ENCODE data around the gene CHRNG.

CHRNG gene

GRCh38 chr2:232539298-232540231 is at the start of gene CHRNG:
Gene CHRNG (plus strand): TSS chr2:232539692. CDS start chr2:232539748, 56 bp downstream.
- Mint-ChIP-seq H3K9me3 (no peaks in the 10 kb centered on the region), H3K27me3 (peaks cover 30% of the 10 kb centered on the region), H3K4me1 (peaks cover 31% of the 10 kb centered on the region), H3K4me3 (no peak within 1 kb of the TSS), H3K27ac (ENCODE audit: low read depth) (no peak within 1 kb of the TSS), H3K36me3 (ENCODE audit: insufficient read depth) (peaks cover 5% of the 10 kb centered on the region)
- DNase-seq (ENCODE audit: low spot score in 2 of 2) (no peak), ATAC-seq (replicated peaks; ENCODE audit: extremely low read depth, poor library complexity, severe bottlenecking) (no peak)

GRCh38 chr2:232490221-232491138 is 49.0 kb upstream of the CHRNG start:
- Mint-ChIP-seq H3K27ac (ENCODE audit: low read depth) (no peak overlapping the region), H3K4me1 (no peaks in the 10 kb centered on the region), H3K4me3 (no peak overlapping the region), H3K36me3 (ENCODE audit: insufficient read depth) (peaks cover 4% of the 10 kb centered on the region), H3K9me3 (no peaks in the 10 kb centered on the region), H3K27me3 (peaks cover 57% of the 10 kb centered on the region)
- no peak for ATAC-seq (replicated peaks; ENCODE audit: extremely low read depth, poor library complexity, severe bottlenecking)
- DNase-seq (ENCODE audit: low spot score in 2 of 2) = no peak

DNA sequence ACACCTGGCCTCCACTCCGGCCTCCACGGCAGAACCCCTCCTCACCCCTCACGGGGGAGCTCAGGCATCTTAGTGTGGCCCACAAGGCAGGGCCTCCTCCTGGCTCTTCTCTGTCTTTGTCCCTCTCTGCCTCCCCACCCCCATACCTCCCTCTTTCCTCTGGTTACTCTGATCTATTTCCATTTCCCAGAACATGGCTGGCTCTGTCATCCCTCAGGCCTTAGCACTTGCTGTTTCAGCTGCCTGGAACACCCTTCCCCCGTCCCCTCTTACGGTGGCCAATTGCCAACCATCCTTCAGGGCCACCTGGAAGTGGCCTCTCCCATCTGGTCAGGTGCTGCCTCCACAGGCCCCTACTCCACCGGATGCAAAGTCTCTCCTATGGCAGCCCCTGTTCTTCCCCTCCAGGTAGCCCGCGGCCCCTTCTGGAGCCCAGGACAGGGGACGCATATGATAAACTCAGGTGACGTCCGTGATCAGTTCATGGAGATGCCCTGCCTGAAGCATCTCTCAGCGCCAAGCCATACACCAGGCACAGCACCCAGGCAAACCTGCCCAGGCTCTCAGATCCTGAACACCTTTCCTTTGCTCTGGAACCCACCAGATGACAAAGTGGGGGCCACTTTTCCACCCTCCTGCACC is 48.2 kb upstream of the CHRNG start:
- peaks cover 53% of the 10 kb centered on the region for H3K27me3 Mint-ChIP-seq
- no peaks in the 10 kb centered on the region for H3K4me1 Mint-ChIP-seq
- DNase-seq (ENCODE audit: low spot score in 2 of 2) (no peak), ATAC-seq (replicated peaks; ENCODE audit: extremely low read depth, poor library complexity, severe bottlenecking) (no peak)
- peaks cover 4% of the 10 kb centered on the region for H3K36me3 Mint-ChIP-seq (ENCODE audit: insufficient read depth)
- H3K9me3 Mint-ChIP-seq = no peaks in the 10 kb centered on the region
- no peak overlapping the region for H3K27ac Mint-ChIP-seq (ENCODE audit: low read depth)
- no peak overlapping the region for H3K4me3 Mint-ChIP-seq

DNA sequence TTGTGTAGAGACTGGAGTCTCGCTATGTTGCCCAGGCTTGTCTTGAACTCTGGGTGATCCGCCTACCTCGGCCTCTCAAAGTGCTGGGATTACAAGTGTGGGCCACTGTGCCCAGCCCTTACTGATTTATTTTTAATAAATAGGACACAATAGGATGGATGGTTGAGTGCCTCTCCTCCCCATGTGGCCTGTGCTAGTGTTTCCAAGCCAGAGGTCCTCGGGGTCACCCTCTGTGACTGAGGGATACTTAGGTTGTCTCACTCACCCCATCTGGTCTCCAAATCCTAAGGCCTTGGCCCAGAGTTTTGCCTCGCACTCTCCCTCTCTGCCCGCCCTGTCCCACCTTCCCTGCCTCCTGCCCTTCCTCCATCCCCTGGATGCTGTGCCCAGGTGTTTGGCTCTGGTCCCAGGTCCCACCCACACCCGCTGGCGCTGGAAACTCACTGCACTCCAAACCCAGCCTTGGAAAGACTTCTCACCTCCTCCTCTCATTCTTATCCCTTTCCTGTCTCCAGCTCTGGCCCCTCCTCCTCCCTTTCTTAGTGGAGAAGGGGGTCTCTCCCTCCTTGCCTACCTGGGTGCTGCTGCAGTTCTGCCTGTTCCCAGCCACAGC is 47.1 kb upstream of the CHRNG start:
- Mint-ChIP-seq H3K9me3 (no peaks in the 10 kb centered on the region), H3K4me1 (no peaks in the 10 kb centered on the region), H3K4me3 (no peak overlapping the region), H3K27me3 (peaks cover 53% of the 10 kb centered on the region), H3K36me3 (ENCODE audit: insufficient read depth) (peaks cover 4% of the 10 kb centered on the region), H3K27ac (ENCODE audit: low read depth) (no peak overlapping the region)
- DNase-seq (ENCODE audit: low spot score in 2 of 2) = no peak
- ATAC-seq (replicated peaks; ENCODE audit: extremely low read depth, poor library complexity, severe bottlenecking) = no peak

DNA sequence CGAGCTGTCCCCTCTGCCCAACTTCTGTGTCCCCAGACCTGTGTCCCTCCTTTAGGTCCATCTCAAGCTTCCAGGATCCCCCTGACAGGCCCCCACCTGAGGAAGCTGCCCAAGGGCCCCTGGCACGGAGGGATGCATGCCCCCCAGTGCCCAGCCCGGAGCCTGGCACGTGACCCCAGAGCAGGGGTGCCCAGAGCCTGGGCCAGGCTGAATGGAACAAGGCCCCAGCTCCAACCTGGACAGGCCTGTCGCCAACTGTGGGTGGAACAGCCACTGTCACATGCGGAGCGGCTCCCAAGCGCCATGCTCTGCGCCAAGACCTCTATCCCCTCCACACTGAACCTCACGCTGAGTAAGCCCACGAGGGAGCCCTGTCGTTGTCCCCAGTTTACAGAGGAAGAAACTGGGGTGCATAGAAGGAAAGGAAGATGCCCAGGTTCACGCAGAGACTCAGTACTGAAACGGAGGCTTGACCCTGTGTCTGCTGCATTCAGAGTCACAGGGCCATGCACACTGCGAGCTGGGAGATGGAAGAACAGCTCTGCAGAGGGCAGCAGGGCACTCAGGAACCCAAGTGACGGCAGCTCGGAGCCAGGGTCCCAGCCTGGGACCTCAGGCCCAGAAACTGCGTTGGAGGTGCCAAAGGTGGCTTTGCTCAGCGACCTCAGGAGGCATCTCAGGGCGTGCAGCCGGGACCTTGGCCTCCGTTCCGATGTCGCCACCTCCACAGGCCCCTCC is 46.4 kb upstream of the CHRNG start:
- Mint-ChIP-seq H3K27me3 (peaks cover 53% of the 10 kb centered on the region), H3K9me3 (no peaks in the 10 kb centered on the region), H3K4me3 (no peak overlapping the region), H3K36me3 (ENCODE audit: insufficient read depth) (peaks cover 4% of the 10 kb centered on the region), H3K4me1 (no peaks in the 10 kb centered on the region), H3K27ac (ENCODE audit: low read depth) (no peak overlapping the region)
- ATAC-seq (replicated peaks; ENCODE audit: extremely low read depth, poor library complexity, severe bottlenecking) = no peak
- DNase-seq (ENCODE audit: low spot score in 2 of 2) = no peak

DNA sequence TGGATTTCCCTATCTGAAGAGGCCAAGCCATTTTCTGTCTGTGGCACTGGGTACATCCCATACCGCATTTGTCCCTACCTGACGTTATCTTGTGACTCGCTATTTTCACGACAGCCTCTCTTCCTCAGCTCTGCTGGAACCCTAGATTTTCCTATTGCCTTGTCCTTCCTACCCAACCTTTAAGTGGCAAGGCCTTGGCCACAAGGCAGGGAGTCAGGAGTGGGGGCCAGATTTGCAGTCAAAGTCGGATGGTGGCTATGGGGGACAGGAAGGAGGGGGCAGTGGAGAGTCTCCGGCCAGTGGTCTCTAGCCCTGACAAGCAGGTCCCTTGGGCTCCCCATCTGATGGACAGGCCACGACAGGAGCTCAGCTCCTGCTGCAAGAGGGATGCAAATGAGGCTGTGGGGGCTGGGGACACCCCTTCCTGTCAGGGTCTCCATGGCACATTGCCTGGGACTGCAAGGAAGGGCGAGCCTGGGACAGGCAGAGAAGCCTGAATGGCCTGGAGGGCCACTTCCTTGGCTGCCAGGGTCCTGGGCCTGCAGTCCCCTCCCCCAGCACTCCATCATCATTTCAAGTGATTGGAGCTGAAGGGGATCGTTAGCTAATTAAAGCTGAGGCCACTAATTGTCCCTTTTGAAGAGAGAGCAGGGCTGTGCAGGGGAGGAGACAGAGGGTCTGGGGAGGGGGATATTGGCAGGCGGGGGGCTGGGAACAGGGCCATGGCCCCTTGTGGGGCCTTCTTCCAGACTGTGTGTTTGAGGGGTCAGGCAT is 45.6 kb upstream of the CHRNG start:
- Mint-ChIP-seq H3K4me3 (no peak overlapping the region), H3K4me1 (no peaks in the 10 kb centered on the region), H3K27ac (ENCODE audit: low read depth) (no peak overlapping the region)

GRCh38 chr2:232494542-232494941 is 45.0 kb upstream of the CHRNG start:
- ATAC-seq (replicated peaks; ENCODE audit: extremely low read depth, poor library complexity, severe bottlenecking) (no peak), DNase-seq (ENCODE audit: low spot score in 2 of 2) (no peak)
- Mint-ChIP-seq H3K27me3 (peaks cover 41% of the 10 kb centered on the region), H3K9me3 (no peaks in the 10 kb centered on the region), H3K4me3 (no peak overlapping the region), H3K4me1 (no peaks in the 10 kb centered on the region), H3K27ac (ENCODE audit: low read depth) (no peak overlapping the region), H3K36me3 (ENCODE audit: insufficient read depth) (peaks cover 2% of the 10 kb centered on the region)

More for the DNA sequence above, 45.6 kb upstream of the CHRNG start:
- H3K36me3 Mint-ChIP-seq (ENCODE audit: insufficient read depth) = peaks cover 3% of the 10 kb centered on the region
- H3K9me3 Mint-ChIP-seq = no peaks in the 10 kb centered on the region
- DNase-seq (ENCODE audit: low spot score in 2 of 2) = no peak
- peaks cover 46% of the 10 kb centered on the region for H3K27me3 Mint-ChIP-seq
- ATAC-seq (replicated peaks; ENCODE audit: extremely low read depth, poor library complexity, severe bottlenecking) = no peak

GRCh38 chr2:232495292-232495691 is 44.2 kb upstream of the CHRNG start:
- Mint-ChIP-seq H3K4me1 (no peaks in the 10 kb centered on the region), H3K36me3 (ENCODE audit: insufficient read depth) (peaks cover 2% of the 10 kb centered on the region), H3K27me3 (peaks cover 41% of the 10 kb centered on the region), H3K9me3 (no peaks in the 10 kb centered on the region), H3K27ac (ENCODE audit: low read depth) (no peak overlapping the region), H3K4me3 (no peak overlapping the region)
- ATAC-seq (replicated peaks; ENCODE audit: extremely low read depth, poor library complexity, severe bottlenecking) (no peak), DNase-seq (ENCODE audit: low spot score in 2 of 2) (no peak)

DNA sequence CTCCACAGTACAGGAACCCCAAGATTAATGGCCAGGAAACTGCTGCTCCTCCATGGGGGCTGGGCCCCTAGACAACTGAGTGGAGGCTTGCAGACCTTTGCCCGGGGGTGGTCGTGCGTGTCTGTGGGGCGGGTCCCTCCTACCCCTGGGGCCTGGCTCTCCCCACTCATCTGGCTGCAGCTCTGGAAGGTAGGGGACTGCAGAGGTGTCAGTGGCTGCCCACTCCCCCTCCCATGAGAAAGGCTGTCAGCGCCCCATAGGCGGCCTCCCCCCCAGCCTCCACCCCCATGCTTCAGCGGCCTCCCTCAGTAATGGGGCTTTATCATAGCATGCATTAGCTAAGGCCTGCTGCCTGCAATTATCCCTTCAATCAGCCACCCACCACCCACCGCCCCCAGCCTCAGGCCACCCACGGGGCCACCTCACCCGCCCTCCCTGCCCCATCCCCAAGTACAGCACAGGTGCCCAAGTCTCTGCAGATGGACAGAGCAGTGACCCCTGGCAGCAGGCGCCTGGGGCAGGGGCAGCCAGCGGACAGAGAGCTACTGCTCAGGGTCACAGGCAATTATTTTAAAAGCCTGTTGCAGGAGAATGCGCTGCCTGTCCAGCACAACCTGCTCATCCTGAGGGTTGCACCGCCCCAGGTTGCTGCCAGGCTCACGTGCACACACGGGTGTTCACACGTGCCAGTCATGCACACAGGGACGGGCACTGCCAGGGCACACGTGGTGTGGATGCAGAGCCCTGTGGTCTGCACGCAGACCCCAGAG is 42.8 kb upstream of the CHRNG start:
- H3K27me3 Mint-ChIP-seq = peaks cover 41% of the 10 kb centered on the region
- H3K36me3 Mint-ChIP-seq (ENCODE audit: insufficient read depth) = peaks cover 2% of the 10 kb centered on the region
- no peak for ATAC-seq (replicated peaks; ENCODE audit: extremely low read depth, poor library complexity, severe bottlenecking)
- H3K27ac Mint-ChIP-seq (ENCODE audit: low read depth) = no peak overlapping the region
- H3K4me1 Mint-ChIP-seq = no peaks in the 10 kb centered on the region
- H3K4me3 Mint-ChIP-seq = no peak overlapping the region
- no peaks in the 10 kb centered on the region for H3K9me3 Mint-ChIP-seq
- DNase-seq (ENCODE audit: low spot score in 2 of 2) = no peak

DNA sequence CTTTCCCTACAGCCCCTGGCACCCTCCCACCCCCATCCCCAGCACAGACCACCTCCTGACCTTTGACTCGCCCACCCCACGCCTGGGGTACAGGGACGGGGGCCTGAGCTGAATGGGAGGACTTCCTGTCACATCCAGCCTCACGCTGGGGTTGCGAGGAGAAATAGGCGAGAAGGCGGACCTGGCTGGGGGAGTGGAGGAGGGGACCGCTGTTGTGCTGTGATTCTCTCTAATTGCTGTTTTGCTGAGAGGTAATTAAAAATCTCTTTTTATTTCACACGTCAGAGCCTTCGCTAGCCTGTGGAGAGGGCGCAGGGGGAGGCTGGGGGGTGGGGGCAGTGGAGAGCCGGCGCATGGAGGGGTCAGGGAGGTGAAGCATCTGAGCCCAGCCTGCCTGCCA is 42.1 kb upstream of the CHRNG start:
- Mint-ChIP-seq H3K27me3 (peaks cover 41% of the 10 kb centered on the region), H3K4me3 (no peak overlapping the region), H3K27ac (ENCODE audit: low read depth) (no peak overlapping the region), H3K36me3 (ENCODE audit: insufficient read depth) (peaks cover 2% of the 10 kb centered on the region), H3K4me1 (peaks cover 1% of the 10 kb centered on the region), H3K9me3 (no peaks in the 10 kb centered on the region)
- no peak for ATAC-seq (replicated peaks; ENCODE audit: extremely low read depth, poor library complexity, severe bottlenecking)
- no peak for DNase-seq (ENCODE audit: low spot score in 2 of 2)
